Astrocyte of the cerebellum (primary cell): ENCODE measurements around the gene PFDN2.

ENCODE experiments used
- DNase-seq: peaks from one replicate; pipeline ENCODE4 v3.0.0-alpha.2; 2011; ENCODE audit warnings: low read depth
- H3K4me3 ChIP-seq: 2 replicates; pipeline ENCODE4 v1.5.1; 2011; ENCODE audit warnings: mild to moderate bottlenecking, low read depth, low read length, moderate library complexity
- CTCF ChIP-seq: IDR thresholded peaks from 2 replicates; pipeline ENCODE4 v1.5.1; 2012; ENCODE audit warnings: low read length, low read depth, moderate library complexity, mild to moderate bottlenecking; ENCODE audit errors: missing control alignments
- in situ Hi-C: cut with HindIII; loops from 2 replicates; pipeline ENCODE4 v1.10.0; 2017; ENCODE audit warnings: low sequenced_read_pairs

The PFDN2 gene

GRCh38 chr1:161106431-161106830 is 11.4 kb downstream of the PFDN2 start:
- no peak overlapping the region for H3K4me3 ChIP-seq
- TF ChIP-seq CTCF: no peak
- in situ Hi-C loops: no loop called here

GRCh38 chr1:161100556-161100955 is 17.3 kb downstream of the PFDN2 start:
- in situ Hi-C loops: no loop called here
- no peak for TF ChIP-seq CTCF
- H3K4me3 ChIP-seq: no peak overlapping the region
- no peak for DNase-seq

More at GRCh38 chr1:161106431-161106830, 11.4 kb downstream of the PFDN2 start:
- no peak for DNase-seq

- no peak for TF ChIP-seq CTCF
- peak overlapping the region; percentile 63 for H3K4me3 ChIP-seq
- in situ Hi-C loops: loop anchor here (5.0 kb wide), 1 partner anchor 52 kb away; the partner anchor contains the start of gene USF1
- no peak for DNase-seq
Measured at GRCh38 chr1:161099090-161099802, 18.6 kb downstream of the PFDN2 start.

GRCh38 chr1:161098210-161099068 is 19.4 kb downstream of the PFDN2 start, which contains the start of gene KLHDC9:
Gene KLHDC9 (plus strand): TSS chr1:161098361. CDS start chr1:161098536, 175 bp downstream.
- DNase-seq: peak; percentile 28
- no peak for TF ChIP-seq CTCF
- in situ Hi-C loops: loop anchor here (5.0 kb wide), 1 partner anchor 51 kb away; the partner anchor contains the start of gene USF1
- peak within 1 kb of the TSS; percentile 63 for H3K4me3 ChIP-seq

- DNase-seq: no peak
- no peak overlapping the region for H3K4me3 ChIP-seq
- in situ Hi-C loops: loop anchor here (5.0 kb wide), 1 partner anchor 49 kb away; the partner anchor contains the start of gene USF1
- no peak for TF ChIP-seq CTCF
Measured at GRCh38 chr1:161096530-161096929, 21.3 kb downstream of the PFDN2 start.

- no peak overlapping the region for H3K4me3 ChIP-seq
- DNase-seq: no peak
- in situ Hi-C loops: loop anchor here (5.0 kb wide), 1 partner anchor 49 kb away; the partner anchor contains the start of gene USF1
- no peak for TF ChIP-seq CTCF
Measured at GRCh38 chr1:161096015-161096414, 21.8 kb downstream of the PFDN2 start.
